GM12892 (cell line): ENCODE measurements around the gene ZNF692.

Experiments used
- POLR2A ChIP-seq: IDR thresholded peaks from 2 replicates; pipeline ENCODE4 v1.6.1; 2011; ENCODE audit warnings: low read depth, low read length, control low read depth
- POLR2AphosphoS5 ChIP-seq: IDR thresholded peaks from 2 replicates; pipeline ENCODE4 v1.6.1; 2011; ENCODE audit warnings: low read depth, low read length, control low read depth
- TAF1 ChIP-seq: IDR thresholded peaks from 2 replicates; pipeline ENCODE4 v1.6.1; 2011; ENCODE audit warnings: low read depth, mild to moderate bottlenecking, control low read depth, low read length, borderline replicate concordance

DNA sequence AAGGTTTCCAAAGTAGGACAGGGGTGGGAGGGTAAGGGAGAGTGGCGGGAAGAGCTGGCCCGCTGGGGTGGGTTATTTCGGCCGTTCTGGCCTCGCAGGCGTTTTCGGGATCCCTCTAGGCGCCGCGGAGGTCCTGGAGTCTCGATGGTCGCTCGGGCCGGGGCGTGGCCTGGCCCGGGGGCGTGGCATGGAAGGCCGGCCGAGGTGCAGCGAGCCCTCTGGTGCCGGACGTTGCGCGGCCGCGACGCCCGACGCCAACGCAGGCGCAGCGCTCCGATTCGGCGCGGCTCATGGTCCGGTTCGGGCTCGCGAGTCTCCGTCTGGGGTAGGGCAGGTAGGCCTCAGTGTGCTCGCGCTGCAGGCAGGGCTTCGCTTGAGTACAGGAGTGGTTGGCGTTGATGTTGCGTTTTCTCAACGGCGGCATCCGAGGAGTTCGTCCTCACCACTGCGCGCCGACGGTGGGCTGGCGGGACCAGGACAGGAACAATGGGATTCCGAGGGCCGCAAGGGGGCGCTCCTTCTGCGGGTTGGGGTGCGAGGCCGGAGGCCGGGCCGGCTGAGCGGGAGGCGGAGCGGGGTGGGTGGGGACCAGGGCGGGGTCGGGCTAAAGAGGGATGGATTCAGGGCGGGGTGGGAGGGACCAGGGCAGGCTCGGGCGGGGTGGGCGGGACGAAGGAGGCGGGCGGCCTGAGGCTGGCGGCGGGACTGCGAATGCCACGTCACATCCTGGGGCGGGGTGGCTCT is 47.3 kb upstream of the ZNF692 start, which contains the start of gene PGBD2:
- TF ChIP-seq POLR2A (peak; percentile 94), POLR2AphosphoS5 (peak; percentile 93), TAF1 (peak; percentile 74; the same call in 1 of the 2 replicates)
